ENCODE measurements around the gene SREBF2. TPM values are rescaled to one million over a fixed set of nuclear protein-coding genes. Genes with fewer than 3 reads are reported as not detected.
A peak's percentile ranks its signal among the peaks of the same experiment; 100 is the strongest.

SREBF2 gene
- polyA plus RNA-seq, 1 donor from 2014 or later: 59.8 TPM

DNA sequence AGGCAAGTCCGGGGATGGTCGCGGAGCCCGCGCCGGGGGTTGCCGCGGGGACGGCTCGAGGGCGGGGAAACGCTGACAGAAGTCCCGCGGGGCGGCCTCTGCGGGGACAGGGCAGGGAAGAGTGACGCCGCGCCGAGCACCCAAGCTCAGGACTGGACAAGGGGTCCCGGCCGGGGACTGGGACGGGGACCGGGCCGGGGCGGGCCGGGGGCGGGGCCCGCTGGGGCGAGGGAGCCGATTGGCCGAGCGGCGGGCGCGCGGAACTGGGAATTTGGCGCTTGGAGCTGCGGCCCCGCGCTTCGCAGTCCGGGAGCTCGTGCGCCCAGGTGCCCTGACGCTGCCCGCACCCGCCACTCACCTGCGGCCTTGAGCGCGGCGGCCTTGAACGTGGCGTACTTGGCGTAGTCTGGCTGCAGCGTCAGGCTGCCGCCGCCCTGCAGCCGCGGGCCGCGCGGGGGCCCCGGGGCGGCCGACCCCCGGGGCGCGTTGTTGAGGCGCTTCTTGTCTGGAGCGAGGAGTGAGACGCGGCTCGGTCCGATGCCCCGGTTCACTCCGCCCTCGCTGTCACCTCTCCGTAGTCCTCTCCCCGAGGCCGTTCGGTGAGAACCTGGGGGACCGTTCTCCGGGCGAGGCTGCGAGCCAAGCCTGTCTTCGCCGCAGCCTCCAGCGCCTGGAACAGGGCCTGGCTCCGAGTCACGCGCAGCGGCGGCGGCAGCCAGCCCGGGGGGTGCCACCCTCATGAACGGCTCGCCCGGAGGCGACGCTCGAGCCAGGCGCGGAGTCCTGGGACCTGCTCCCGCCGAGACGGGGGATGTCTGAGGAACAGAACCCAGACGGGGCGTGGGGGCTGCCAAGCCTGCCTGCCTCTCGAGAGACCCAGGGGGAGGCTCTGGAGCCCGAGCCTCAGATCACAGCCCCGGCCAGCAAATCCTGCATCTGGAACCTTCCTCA, 77.4 kb downstream of the SREBF2 start:
- H3K27ac Mint-ChIP-seq: peak overlapping the region in 2 of 3 donors; percentile 83 to 91
- H3K9me3 Mint-ChIP-seq: no peaks in the 10 kb centered on the region
- H3K36me3 Mint-ChIP-seq: peaks cover 6% of the 10 kb centered on the region
- peaks cover 9 to 31% (median 29%) of the 10 kb centered on the region in 3 donors for H3K4me1 Mint-ChIP-seq
- peak overlapping the region; percentile 71 to 86 (median 80) for H3K4me3 Mint-ChIP-seq
- H3K27me3 Mint-ChIP-seq: peaks cover 11% of the 10 kb centered on the region

- peaks cover 16% of the 10 kb centered on the region for H3K27me3 Mint-ChIP-seq
- peak overlapping the region; percentile 73 to 91 (median 83) for H3K27ac Mint-ChIP-seq
- H3K4me3 Mint-ChIP-seq: peak overlapping the region; percentile 41 to 92 (median 84)
- peaks cover 4% of the 10 kb centered on the region for H3K36me3 Mint-ChIP-seq
- no peaks in the 10 kb centered on the region for H3K9me3 Mint-ChIP-seq
- H3K4me1 Mint-ChIP-seq: peaks cover 15 to 36% (median 31%) of the 10 kb centered on the region in 3 donors
Observed at GRCh38 chr22:41911001-41911611, 78.2 kb downstream of the SREBF2 start.

- Mint-ChIP-seq H3K4me3 (peak overlapping the region; percentile 51 to 91 (median 85)), H3K27ac (peak overlapping the region; percentile 83), H3K27me3 (peaks cover 18% of the 10 kb centered on the region), H3K4me1 (peaks cover 19 to 43% (median 34%) of the 10 kb centered on the region in 3 donors), H3K9me3 (no peaks in the 10 kb centered on the region), H3K36me3 (peaks cover 2% of the 10 kb centered on the region)
Observed at GRCh38 chr22:41912338-41913039, 79.6 kb downstream of the SREBF2 start.

DNA sequence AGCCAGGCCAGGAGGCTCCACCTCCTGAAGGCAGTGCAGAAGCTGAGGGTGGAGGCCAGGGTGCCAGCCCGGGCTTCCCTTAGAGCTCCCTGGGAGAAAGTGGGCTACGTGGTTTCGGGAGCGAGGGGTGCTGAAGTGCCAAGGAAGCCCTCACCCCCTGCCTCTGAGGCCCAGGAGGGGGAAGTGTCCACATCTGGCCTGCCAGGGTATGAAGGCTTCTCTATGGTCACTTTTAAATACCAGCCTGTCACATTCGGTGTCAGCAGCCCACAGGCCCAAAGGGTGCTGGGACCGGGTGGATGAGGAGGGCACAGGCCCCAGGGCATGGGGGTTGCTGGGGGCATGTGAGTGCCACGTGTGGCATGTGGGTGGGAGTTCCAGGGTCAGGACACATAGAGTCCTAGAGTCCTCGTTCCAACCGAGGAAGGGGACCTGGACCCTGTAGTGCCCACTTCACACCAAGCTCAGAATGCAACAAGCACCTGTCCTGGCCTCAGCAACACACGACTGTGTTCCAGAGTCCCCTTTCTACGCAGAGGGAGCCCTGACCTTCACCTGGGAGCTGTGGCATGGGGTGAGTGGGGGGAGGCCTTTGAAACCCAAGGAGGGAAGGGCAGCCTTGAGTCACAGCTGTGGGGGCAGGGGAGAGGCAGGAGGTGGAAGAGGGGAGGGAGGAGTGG, 80.3 kb downstream of the SREBF2 start:
- Mint-ChIP-seq H3K4me3 (peak overlapping the region; percentile 51 to 91 (median 85)), H3K27me3 (peaks cover 18% of the 10 kb centered on the region), H3K36me3 (peaks cover 2% of the 10 kb centered on the region), H3K9me3 (no peaks in the 10 kb centered on the region), H3K27ac (peak overlapping the region; percentile 83), H3K4me1 (peaks cover 23 to 47% (median 37%) of the 10 kb centered on the region in 3 donors)

DNA sequence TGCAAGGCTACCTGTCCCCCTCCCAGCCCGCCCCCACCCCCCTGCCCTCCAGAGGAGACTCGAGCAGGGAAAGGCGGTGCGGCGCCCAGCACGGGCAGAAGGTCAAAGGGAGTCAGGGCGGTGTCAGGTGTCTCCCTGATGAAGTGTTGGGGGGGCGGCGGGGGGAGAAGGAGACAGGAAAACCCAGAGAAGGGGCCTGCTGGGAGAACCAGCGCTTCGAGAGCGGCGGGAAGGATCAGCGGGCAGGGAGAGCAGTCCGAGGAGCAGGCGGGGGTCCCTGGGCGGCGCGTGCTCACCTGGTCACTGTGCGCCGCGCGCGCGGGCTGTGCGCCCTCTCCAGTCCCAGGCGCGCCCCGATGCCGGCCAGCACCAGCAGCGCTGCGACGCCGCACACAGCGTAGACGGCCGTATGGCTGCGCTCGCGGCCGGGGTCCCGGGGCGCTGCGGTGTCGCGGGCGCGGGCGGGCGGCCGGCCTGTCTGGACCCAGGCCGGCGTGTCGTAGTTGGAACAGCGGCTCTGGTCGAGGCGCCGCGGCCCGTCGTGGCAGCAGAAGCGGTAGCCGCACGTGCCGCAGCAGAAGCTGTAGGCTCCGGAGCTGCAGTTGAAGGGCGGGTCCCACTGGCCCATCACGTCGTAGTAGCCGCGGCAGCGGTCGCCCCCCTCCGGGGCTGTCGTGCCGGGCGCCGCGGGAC, 81.1 kb downstream of the SREBF2 start:
- Mint-ChIP-seq H3K27ac (peak overlapping the region in 1 of 3 donors; percentile 83), H3K36me3 (peaks cover 2% of the 10 kb centered on the region), H3K4me3 (peak overlapping the region; percentile 51 to 92 (median 84)), H3K27me3 (peaks cover 18% of the 10 kb centered on the region), H3K4me1 (peaks cover 24 to 47% (median 34%) of the 10 kb centered on the region in 3 donors), H3K9me3 (no peaks in the 10 kb centered on the region)

DNA sequence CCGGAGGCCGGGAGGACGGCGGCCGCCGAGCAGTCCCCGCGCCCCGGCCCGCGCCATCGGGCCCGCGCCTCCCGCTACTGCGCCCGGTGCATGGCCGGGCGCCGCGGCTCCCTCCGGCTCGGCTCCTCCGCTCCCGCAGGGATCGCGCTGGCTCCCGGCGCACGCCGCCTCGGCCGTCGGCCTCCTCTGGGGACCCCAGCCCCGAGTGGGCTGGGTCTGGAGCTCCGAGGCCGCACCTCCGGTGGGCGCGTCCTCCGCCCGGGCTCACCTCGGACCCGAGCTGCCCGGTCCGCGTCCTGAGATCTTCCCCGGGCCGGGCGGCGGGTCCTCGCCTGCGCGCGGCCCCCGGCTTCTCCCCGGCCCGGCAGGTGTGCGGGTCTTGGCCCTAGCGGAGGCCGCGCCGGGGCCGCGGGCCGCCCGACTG, 81.7 kb downstream of the SREBF2 start:
- Mint-ChIP-seq H3K36me3 (no peaks in the 10 kb centered on the region), H3K27me3 (peaks cover 17% of the 10 kb centered on the region), H3K27ac (peak overlapping the region in 1 of 3 donors; percentile 97), H3K4me3 (peak overlapping the region in 1 of 4 donors; percentile 90), H3K4me1 (peaks cover 24 to 48% (median 32%) of the 10 kb centered on the region in 3 donors), H3K9me3 (no peaks in the 10 kb centered on the region)

- no peaks in the 10 kb centered on the region for H3K9me3 Mint-ChIP-seq
- H3K27ac Mint-ChIP-seq: peak within 1 kb of the TSS; percentile 91 to 100 (median 97)
Observed at GRCh38 chr22:41915035-41915785, 82.3 kb downstream of the SREBF2 start, which contains the start of gene SHISA8. TSS of gene SHISA8 (minus strand) at chr22:41915074. CDS start at chr22:41914667, 407 bp downstream.

GRCh38 chr22:41915786-41916493, 83.0 kb downstream of the SREBF2 start:
- peaks cover 21% of the 10 kb centered on the region for H3K27me3 Mint-ChIP-seq
- no peaks in the 10 kb centered on the region for H3K36me3 Mint-ChIP-seq
- H3K4me3 Mint-ChIP-seq: peak overlapping the region; percentile 79 to 90 (median 87)
- peak overlapping the region; percentile 91 to 100 (median 97) for H3K27ac Mint-ChIP-seq
- H3K4me1 Mint-ChIP-seq: peaks cover 34 to 54% (median 38%) of the 10 kb centered on the region in 3 donors
- H3K9me3 Mint-ChIP-seq: no peaks in the 10 kb centered on the region

More at GRCh38 chr22:41915035-41915785, 82.3 kb downstream of the SREBF2 start, which contains the start of gene SHISA8:
- Mint-ChIP-seq H3K4me3 (peak within 1 kb of the TSS; percentile 79 to 92 (median 90)), H3K36me3 (no peaks in the 10 kb centered on the region), H3K27me3 (peaks cover 19% of the 10 kb centered on the region), H3K4me1 (peaks cover 29 to 48% (median 32%) of the 10 kb centered on the region in 3 donors)

- peak overlapping the region; percentile 42 to 90 (median 87) for H3K4me3 Mint-ChIP-seq
- no peaks in the 10 kb centered on the region for H3K9me3 Mint-ChIP-seq
- H3K27ac Mint-ChIP-seq: peak overlapping the region; percentile 91 to 100 (median 97)
- H3K27me3 Mint-ChIP-seq: peaks cover 16% of the 10 kb centered on the region
- peaks cover 1% of the 10 kb centered on the region for H3K36me3 Mint-ChIP-seq
- peaks cover 37 to 57% (median 43%) of the 10 kb centered on the region in 3 donors for H3K4me1 Mint-ChIP-seq
Observed at GRCh38 chr22:41916745-41917358, 83.9 kb downstream of the SREBF2 start.

DNA sequence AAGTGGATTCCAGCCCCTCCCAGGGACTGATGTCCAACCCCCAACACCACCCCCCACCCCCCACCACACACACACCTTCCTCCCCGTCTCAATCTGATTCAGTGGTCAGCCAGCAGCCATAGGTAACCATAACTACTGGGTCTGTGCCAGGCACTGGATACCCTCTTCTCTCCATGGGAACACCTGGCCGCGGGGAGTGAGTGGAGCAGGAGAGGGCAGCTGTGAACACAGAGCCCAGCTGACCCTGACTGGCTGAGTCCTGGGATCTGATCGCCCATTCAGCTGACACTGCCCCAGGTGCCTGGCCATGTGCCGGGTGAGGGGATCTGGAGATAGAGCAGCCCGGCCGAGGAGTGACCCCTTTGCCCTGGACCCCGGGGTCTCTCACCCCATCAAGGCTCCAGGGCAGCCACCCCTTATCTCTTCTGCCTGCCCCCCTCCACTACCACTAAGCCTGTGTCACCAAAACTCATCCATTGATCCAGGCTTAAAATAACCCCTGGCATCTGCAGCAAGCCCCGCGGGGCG, 84.5 kb downstream of the SREBF2 start:
- Mint-ChIP-seq H3K4me3 (peak overlapping the region; percentile 46 to 90 (median 72)), H3K27ac (peak overlapping the region; percentile 96 to 100 (median 97)), H3K36me3 (peaks cover 5% of the 10 kb centered on the region), H3K27me3 (peaks cover 15% of the 10 kb centered on the region), H3K4me1 (peaks cover 38 to 59% (median 49%) of the 10 kb centered on the region in 3 donors), H3K9me3 (no peaks in the 10 kb centered on the region)

DNA sequence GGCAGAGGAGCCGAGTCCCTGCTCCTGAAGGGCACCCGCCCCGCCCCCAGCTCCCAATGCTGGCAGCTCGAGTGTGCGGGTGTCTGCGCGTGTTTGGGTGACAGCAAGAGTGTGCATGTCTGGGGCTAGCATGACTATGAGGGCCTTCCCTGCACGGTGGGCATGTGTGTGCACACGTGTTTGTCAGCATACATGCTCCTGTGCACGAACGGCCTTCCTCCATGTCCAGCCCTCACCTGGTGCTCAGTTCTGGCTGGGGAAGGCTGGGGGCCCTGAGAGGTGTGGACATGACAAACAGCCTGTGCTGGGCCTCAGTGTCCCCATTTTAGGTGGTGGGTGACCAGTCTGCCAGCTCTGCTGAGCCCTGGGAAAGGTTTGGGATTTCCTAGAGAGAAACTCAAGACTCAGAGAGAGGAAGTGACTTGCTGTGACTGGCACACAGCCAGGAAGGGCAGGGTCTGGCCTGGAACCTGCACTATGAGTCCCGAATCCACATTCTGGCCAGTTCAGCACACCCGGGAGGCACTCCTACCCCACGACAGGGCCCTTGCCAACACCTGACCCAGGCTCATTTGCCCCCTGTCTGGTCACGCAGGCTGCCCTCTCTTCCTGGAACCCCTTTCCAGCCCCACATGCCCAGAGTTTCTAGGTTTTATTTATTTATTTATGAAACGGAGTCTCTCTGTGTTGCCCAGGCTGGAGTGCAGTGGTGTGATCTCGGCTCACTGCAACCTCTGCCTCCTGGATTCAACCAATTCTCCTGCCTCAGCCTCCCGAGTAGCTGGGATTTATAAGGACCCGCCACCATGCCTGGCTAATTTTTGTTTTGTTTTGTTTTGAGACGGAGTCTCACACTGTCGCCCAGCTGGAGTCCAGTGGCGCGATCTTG, 85.2 kb downstream of the SREBF2 start:
- Mint-ChIP-seq H3K27ac (peak overlapping the region; percentile 96 to 100 (median 97)), H3K36me3 (peaks cover 8% of the 10 kb centered on the region), H3K4me3 (peak overlapping the region; percentile 73 to 92 (median 91)), H3K27me3 (peaks cover 12% of the 10 kb centered on the region), H3K9me3 (no peaks in the 10 kb centered on the region), H3K4me1 (peaks cover 36 to 55% (median 49%) of the 10 kb centered on the region in 3 donors)

All from IgD-negative memory B cell (primary cell).